GM23338 (cell line): ENCODE data around the gene CACNA2D4. TPM values are rescaled to one million over a fixed set of nuclear protein-coding genes. Genes with fewer than 3 reads are reported as not detected.

Experiments
- ATAC-seq: fragments of 200-7000 bp; cut with Tn5 transposase; 3 replicates; pipeline ENCODE4 v1.9.1; 2020
- DNase-seq: peaks from one replicate; pipeline ENCODE4 v3.0.0-alpha.2; 2015; ENCODE audit warnings: low spot score
- H2AFZ ChIP-seq: fragments of 200-600 bp; sonication (generic); 2 replicates; pipeline ENCODE4 v1.8.0; 2016; ENCODE audit warnings: antibody characterized with exemption, mild to moderate bottlenecking, moderate library complexity
- H3F3A ChIP-seq: fragments of 200-600 bp; sonication (generic); replicated peaks from 2 replicates; pipeline ENCODE4 v1.8.0; 2017; ENCODE audit warnings: antibody characterized with exemption, mixed run types, low read depth
- H3K27ac ChIP-seq: fragments of 200-600 bp; sonication (generic); 2 replicates; pipeline ENCODE4 v1.6.1; 2016; ENCODE audit warnings: low read depth
- H3K27me3 ChIP-seq: fragments of 200-600 bp; sonication (generic); 2 replicates; pipeline ENCODE4 v1.8.0; 2016; ENCODE audit warnings: mild to moderate bottlenecking, mixed run types, moderate library complexity; ENCODE audit not compliant: insufficient read depth
- H3K36me3 ChIP-seq: fragments of 200-600 bp; sonication (generic); 2 replicates; pipeline ENCODE4 v1.8.0; 2016; ENCODE audit warnings: mild to moderate bottlenecking; ENCODE audit not compliant: insufficient read depth
- H3K4me1 ChIP-seq: fragments of 200-600 bp; sonication (generic); 2 replicates; pipeline ENCODE4 v1.8.0; 2016; ENCODE audit warnings: mild to moderate bottlenecking, moderate library complexity; ENCODE audit not compliant: insufficient read depth
- H3K4me2 ChIP-seq: fragments of 200-600 bp; sonication (generic); 2 replicates; pipeline ENCODE4 v1.7.1; 2017; ENCODE audit warnings: mixed run types
- H3K4me3 ChIP-seq: fragments of 200-600 bp; sonication (generic); 2 replicates; pipeline ENCODE4 v1.6.1; 2016; ENCODE audit warnings: mixed run types
- H3K79me2 ChIP-seq: fragments of 200-600 bp; sonication (generic); replicated peaks from 2 replicates; pipeline ENCODE4 v1.8.0; 2017; ENCODE audit warnings: mild to moderate bottlenecking; ENCODE audit not compliant: insufficient read depth
- H3K9me2 ChIP-seq: fragments of 200-600 bp; sonication (generic); 2 replicates; pipeline ENCODE4 v1.8.0; 2017; ENCODE audit not compliant: insufficient read depth
- H4K20me1 ChIP-seq: fragments of 200-600 bp; sonication (generic); replicated peaks from 2 replicates; pipeline ENCODE4 v1.8.0; 2017; ENCODE audit warnings: mild to moderate bottlenecking; ENCODE audit not compliant: insufficient read depth
- H3K27ac Mint-ChIP-seq: 2 replicates; pipeline ENCODE4 v1.8.0; 2020; ENCODE audit warnings: inconsistent platforms, mild to moderate bottlenecking, moderate library complexity, mixed read lengths
- H3K27me3 Mint-ChIP-seq: 3 replicates; pipeline ENCODE4 v1.8.0; 2022; ENCODE audit warnings: low read depth, mild to moderate bottlenecking, moderate library complexity, mixed read lengths, inconsistent platforms; ENCODE audit not compliant: insufficient read depth, poor library complexity
- H3K36me3 Mint-ChIP-seq: 3 replicates; pipeline ENCODE4 v1.8.0; 2021; ENCODE audit warnings: low read depth, mild to moderate bottlenecking, inconsistent platforms, moderate library complexity, mixed read lengths
- H3K4me1 Mint-ChIP-seq: 3 replicates; pipeline ENCODE4 v1.8.0; 2020; ENCODE audit warnings: mild to moderate bottlenecking, inconsistent platforms, mixed read lengths
- H3K4me3 Mint-ChIP-seq: 3 replicates; pipeline ENCODE4 v1.8.0; 2021; ENCODE audit warnings: moderate library complexity, mild to moderate bottlenecking, inconsistent platforms, mixed read lengths
- H3K9me3 Mint-ChIP-seq: 3 replicates; pipeline ENCODE4 v1.8.0; 2020; ENCODE audit warnings: moderate library complexity, mild to moderate bottlenecking, inconsistent platforms, mixed read lengths
- CREB1 ChIP-seq: fragments of 250-450 bp; sonication (Bioruptor Pico); IDR thresholded peaks from 2 replicates; pipeline ENCODE4 v1.5.0; 2020; ENCODE audit warnings: low read depth, mild to moderate bottlenecking, moderate library complexity
- CTCF ChIP-seq, 2 experiments: fragments of 200-600 bp in 1 of 2; sonication (generic) in 1 of 2; conservative IDR thresholded peaks; 2 replicates each; pipeline versions ENCODE4 v1.5.1 to v1.6.1; 2016 to 2017; ENCODE audit warnings: antibody characterized with exemption in 2 of 2, low read depth in 2 of 2, mild to moderate bottlenecking in 2 of 2, moderate library complexity in 1 of 2
- ETS1 ChIP-seq: IDR thresholded peaks from 2 replicates; pipeline ENCODE4 v1.6.1; 2016; ENCODE audit warnings: antibody characterized with exemption
- EZH2 ChIP-seq: fragments of 200-600 bp; sonication (generic); IDR thresholded peaks from one replicate; pipeline ENCODE4 v1.8.0; 2017; ENCODE audit warnings: antibody characterized with exemption, mild to moderate bottlenecking, low read depth; ENCODE audit not compliant: unreplicated experiment
- EZH2phosphoT487 ChIP-seq: fragments of 200-600 bp; sonication (generic); IDR thresholded peaks from one replicate; pipeline ENCODE4 v1.8.1; 2018; ENCODE audit warnings: antibody characterized with exemption; ENCODE audit not compliant: unreplicated experiment
- NANOG ChIP-seq: IDR thresholded peaks from 2 replicates; pipeline ENCODE4 v1.6.1; 2016; ENCODE audit warnings: antibody characterized with exemption, borderline replicate concordance
- POLR2AphosphoS5 ChIP-seq: IDR thresholded peaks from 2 replicates; pipeline ENCODE4 v1.6.1; 2016; ENCODE audit warnings: antibody characterized with exemption, low read depth
- STAT1 ChIP-seq: IDR thresholded peaks from one replicate; pipeline ENCODE4 v1.6.1; 2016; ENCODE audit warnings: antibody characterized with exemption; ENCODE audit not compliant: unreplicated experiment
- ZNF114 ChIP-seq: fragments of 250-450 bp; sonication (Bioruptor Pico); IDR thresholded peaks from 2 replicates; pipeline ENCODE4 v1.5.0; 2020; ENCODE audit warnings: mild to moderate bottlenecking, moderate library complexity
- ZNF462 ChIP-seq: fragments of 250-450 bp; sonication (Bioruptor Pico); IDR thresholded peaks from 2 replicates; pipeline ENCODE4 v1.5.0; 2020; ENCODE audit warnings: mild to moderate bottlenecking, moderate library complexity
- polyA plus RNA-seq: library from polyadenylated mRNA; unstranded; fragments of >200 nt; fragmentation: Nextera tagmentation; extraction: Ambion mirVana; gene quantifications from 2 replicates; pipeline ENCODE4 v1.2.1, GENCODE V29; 2016
- total RNA-seq: library from RNA; depleted of rRNA; stranded (reverse); fragments of >200 nt; shearing (Covaris generic); gene quantifications from 2 replicates; pipeline ENCODE4 v1.2.3, GENCODE V29; 2014

CACNA2D4 gene
- total and polyA plus RNA-seq, 2 experiments from 2014 or later = 0.07 to 0.24 TPM

- TF ChIP-seq EZH2phosphoT487 = no peak
- no peak for TF ChIP-seq ZNF114
- TF ChIP-seq STAT1 = no peak
- no peak for TF ChIP-seq CREB1
- no peak for TF ChIP-seq NANOG
- no peak for TF ChIP-seq ETS1
- no peak for TF ChIP-seq POLR2AphosphoS5
- no peak for TF ChIP-seq CTCF (conservative IDR thresholded peaks at IDR 0.05; ENCODE audit: low read depth in 2 of 2)
- Mint-ChIP-seq H3K9me3 (no peaks in the 10 kb centered on the region), H3K4me3 (no peak overlapping the region), H3K27me3 (peaks cover 4% of the 10 kb centered on the region), H3K36me3 (no peaks in the 10 kb centered on the region), H3K4me1 (peaks cover 22% of the 10 kb centered on the region), H3K27ac (no peak overlapping the region)
- no peak overlapping the region for H3K4me3 ChIP-seq
- no peaks in the 10 kb centered on the region for H3F3A ChIP-seq
- H2AFZ ChIP-seq = no peak overlapping the region
- DNase-seq (no peak), ATAC-seq (no peak)
- no peak overlapping the region for H3K4me2 ChIP-seq
- H3K36me3 ChIP-seq = no peaks in the 10 kb centered on the region
- no peak overlapping the region for H3K27ac ChIP-seq
- no peaks in the 10 kb centered on the region for H3K27me3 ChIP-seq
- peaks cover 9% of the 10 kb centered on the region for H3K4me1 ChIP-seq
- no peaks in the 10 kb centered on the region for H3K79me2 ChIP-seq
- H4K20me1 ChIP-seq = no peaks in the 10 kb centered on the region
- H3K9me2 ChIP-seq = no peaks in the 10 kb centered on the region
Measured at GRCh38 chr12:1848146-1848545, 70.3 kb downstream of the CACNA2D4 start.

- no peaks in the 10 kb centered on the region for H3K36me3 ChIP-seq
- no peaks in the 10 kb centered on the region for H3K27me3 ChIP-seq
- no peaks in the 10 kb centered on the region for H3K79me2 ChIP-seq
- no peak overlapping the region for H2AFZ ChIP-seq
- Mint-ChIP-seq H3K36me3 (no peaks in the 10 kb centered on the region), H3K4me1 (peaks cover 25% of the 10 kb centered on the region), H3K27me3 (peaks cover 4% of the 10 kb centered on the region), H3K27ac (no peak overlapping the region), H3K9me3 (no peaks in the 10 kb centered on the region), H3K4me3 (no peak overlapping the region)
- no peak overlapping the region for H3K4me3 ChIP-seq
- H3K9me2 ChIP-seq = no peaks in the 10 kb centered on the region
- DNase-seq (no peak), ATAC-seq (no peak)
- H3F3A ChIP-seq = no peaks in the 10 kb centered on the region
- H4K20me1 ChIP-seq = no peaks in the 10 kb centered on the region
- no peak overlapping the region for H3K27ac ChIP-seq
- H3K4me1 ChIP-seq = peaks cover 9% of the 10 kb centered on the region
- no peak overlapping the region for H3K4me2 ChIP-seq
- TF ChIP-seq ZNF462 = no peak
- no peak for TF ChIP-seq ETS1
- no peak for TF ChIP-seq EZH2
- TF ChIP-seq CREB1 = no peak
- no peak for TF ChIP-seq POLR2AphosphoS5
- no peak for TF ChIP-seq NANOG
Measured at GRCh38 chr12:1847411-1847810, 71.0 kb downstream of the CACNA2D4 start.
